OCI-LY7 (cell line): ENCODE data around the gene TRIM46.
"Not testable (repeated sequence)": the region's sequence is repeated elsewhere in the genome, so short reads cannot be mapped to it uniquely, and the experiment has no call there.

Source experiments
- CTCF ChIP-seq: fragments of 200-600 bp; sonication (generic); conservative IDR thresholded peaks from 2 replicates; pipeline ENCODE4 v1.5.1; 2014; ENCODE audit warnings: mild to moderate bottlenecking, antibody characterized with exemption, low read length, moderate library complexity, mixed read lengths
- EZH2phosphoT487 ChIP-seq: fragments of 200-600 bp; sonication (generic); IDR thresholded peaks from 2 replicates; pipeline ENCODE4 v1.6.1; 2018; ENCODE audit warnings: low read depth, borderline replicate concordance, mild to moderate bottlenecking, mixed run types, antibody characterized with exemption, low read length, moderate library complexity, mixed read lengths

GRCh38 chr1:155212051-155212440 lies 38.4 kb downstream of the TRIM46 start:
- not testable (repeated sequence) for TF ChIP-seq CTCF, EZH2phosphoT487
